Fibroblast of villous mesenchyme (primary cell): ENCODE data around the gene KRT15. TPM values are rescaled to one million over a fixed set of nuclear protein-coding genes. Genes with fewer than 3 reads are reported as not detected.

Experiments used
- DNase-seq: peaks from one replicate; pipeline ENCODE4 v3.0.0-alpha.2; 2010; ENCODE audit warnings: low read depth
- H3K4me3 ChIP-seq: 2 replicates; pipeline ENCODE4 v1.5.1; 2011; ENCODE audit warnings: low read depth, mild to moderate bottlenecking, low read length
- CTCF ChIP-seq: IDR thresholded peaks from 2 replicates; pipeline ENCODE4 v1.5.1; 2012; ENCODE audit warnings: low read depth, mild to moderate bottlenecking, low read length; ENCODE audit not compliant: insufficient read depth
- small RNA-seq: library from RNA; depleted of rRNA; stranded (forward); fragments of <200 nt; gene quantifications from one replicate; pipeline ENCODE3, GENCODE V24; 2012
- total RNA-seq: library from RNA; depleted of rRNA; stranded (reverse); fragments of >200 nt; gene quantifications from 2 replicates; pipeline ENCODE4 v1.2.3, GENCODE V29; 2012

KRT15 gene
- total RNA-seq, 1 donor: 0.43 TPM

DNA sequence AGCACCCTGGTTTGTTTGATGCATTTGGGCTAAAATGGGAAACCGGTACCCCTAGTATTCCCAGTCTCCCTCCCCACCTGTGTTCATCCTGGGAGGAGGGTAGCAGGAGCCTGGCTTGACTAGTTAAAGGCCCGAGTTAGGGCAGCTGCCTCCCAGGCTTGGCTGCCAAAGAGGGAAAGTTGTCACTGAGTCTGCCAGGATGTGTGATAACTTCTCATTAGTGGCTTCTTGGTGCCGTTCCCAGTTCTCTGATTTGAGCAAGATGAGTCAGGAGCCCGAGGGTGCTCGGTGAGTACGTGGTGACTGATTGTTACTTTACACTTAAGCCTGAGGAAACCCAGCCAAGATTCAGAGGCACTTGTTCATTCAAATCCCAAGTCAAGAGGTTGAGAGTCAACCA lies 54.0 kb downstream of the KRT15 start:
- H3K4me3 ChIP-seq: no peak overlapping the region
- DNase-seq: peak; percentile 89
- TF ChIP-seq CTCF: no peak

- DNase-seq: no peak
- H3K4me3 ChIP-seq: no peak overlapping the region
- no peak for TF ChIP-seq CTCF
Observed at GRCh38 chr17:41464173-41464572, 54.5 kb downstream of the KRT15 start.

DNA sequence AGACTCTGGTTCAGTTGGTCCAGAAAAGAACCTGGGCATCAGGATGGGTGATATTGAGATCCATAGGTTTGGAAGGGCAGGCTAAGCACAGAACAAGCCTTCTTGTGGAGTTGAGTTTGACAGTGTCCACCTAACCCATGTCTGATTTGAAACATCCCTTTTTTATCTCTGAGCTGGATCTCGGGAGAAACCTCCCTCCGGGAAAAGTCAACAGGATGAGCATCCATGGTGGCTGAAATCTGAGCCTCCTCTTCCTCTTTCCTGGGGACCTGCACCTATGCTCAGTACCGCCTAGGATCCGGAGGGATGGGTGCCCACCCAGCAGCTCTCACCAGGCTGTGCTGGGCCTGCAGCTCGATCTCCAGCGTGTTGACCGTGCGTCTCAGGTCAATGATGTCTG lies 54.9 kb downstream of the KRT15 start:
- no peak for DNase-seq
- TF ChIP-seq CTCF: no peak
- no peak overlapping the region for H3K4me3 ChIP-seq

Small RNA genes within 50 kb of the gene (small RNA-seq; reads per million reads assigned to genes)
- gene RNU2-32P: 16.0 reads per million, percentile 92 among the genes with 10 or more reads in this experiment

Other genes starting within 250 kb of the KRT15 start
- not detected in 2 replicates for gene KRTAP9-7, start 243.2 kb downstream of the KRT15 start, total RNA-seq
- gene KRTAP29-1, start 216.0 kb downstream of the KRT15 start, total RNA-seq: not detected in 2 replicates
- not detected in 2 replicates for gene KRTAP16-1, start 209.6 kb downstream of the KRT15 start, total RNA-seq
- gene KRTAP17-1, start 203.2 kb downstream of the KRT15 start, total RNA-seq: not detected in 2 replicates
- not detected in 2 replicates for gene KRT33A, start 168.1 kb downstream of the KRT15 start, total RNA-seq
- under 0.01 and 0.32 TPM in 2 replicates for gene KRT33B, start 149.1 kb downstream of the KRT15 start, total RNA-seq
- 26.7 and 28.9 TPM in 2 replicates for gene KRT34, start 136.6 kb downstream of the KRT15 start, total RNA-seq
- not detected in 2 replicates for gene KRT31, start 121.3 kb downstream of the KRT15 start, total RNA-seq
- not detected in 2 replicates for gene KRT37, start 94.3 kb downstream of the KRT15 start, total RNA-seq
- under 0.01 TPM in 1 of 2 replicates, not detected in the other for gene KRT38, start 77.9 kb downstream of the KRT15 start, total RNA-seq
- gene KRT32, start 51.5 kb downstream of the KRT15 start, total RNA-seq: not detected in 2 replicates
- gene KRT35, start 37.7 kb downstream of the KRT15 start, total RNA-seq: not detected in 2 replicates
- under 0.01 TPM in 2 replicates for gene KRT36, start 29.0 kb downstream of the KRT15 start, total RNA-seq
- not detected in 2 replicates for gene KRT13, start 13.3 kb downstream of the KRT15 start, total RNA-seq
- 579 and 604 TPM in 2 replicates for gene KRT19, start 9.4 kb upstream of the KRT15 start, total RNA-seq
- not detected in 2 replicates for gene KRT9, start 53.2 kb upstream of the KRT15 start, total RNA-seq
- not detected in 2 replicates for gene KRT14, start 68.0 kb upstream of the KRT15 start, total RNA-seq
- not detected in 2 replicates for gene KRT16, start 93.9 kb upstream of the KRT15 start, total RNA-seq
- 6.1 and 14.7 TPM in 2 replicates for gene KRT17, start 105.7 kb upstream of the KRT15 start, total RNA-seq
- gene EIF1, start 170.0 kb upstream of the KRT15 start, total RNA-seq: 82.5 and 85.5 TPM in 2 replicates
- not detected in 2 replicates for gene GAST, start 193.4 kb upstream of the KRT15 start, total RNA-seq
- under 0.01 TPM in 2 replicates for gene HAP1, start 215.8 kb upstream of the KRT15 start, total RNA-seq